HepG2 (cell line): ENCODE results near the gene C5AR2. TPM values are rescaled to one million over a fixed set of nuclear protein-coding genes. Genes with fewer than 3 reads are reported as not detected.
A peak's percentile ranks its signal among the peaks of the same experiment; 100 is the strongest.

Source experiments
- ESRRA ChIP-seq: sonication (generic); formaldehyde crosslinking; IDR thresholded peaks from 2 replicates; pipeline ENCODE4 v1.5.1; 2020; ENCODE audit warnings: mild to moderate bottlenecking, low read depth, missing genetic modification reagents
- HDAC1 ChIP-seq: sonication (generic); formaldehyde crosslinking; IDR thresholded peaks from 2 replicates; pipeline ENCODE4 v1.5.1; 2020; ENCODE audit warnings: mild to moderate bottlenecking, missing genetic modification reagents
- JUNB ChIP-seq: sonication (generic); formaldehyde crosslinking; IDR thresholded peaks from 2 replicates; pipeline ENCODE4 v1.8.0; 2022; ENCODE audit warnings: missing genetic modification reagents, mild to moderate bottlenecking, borderline replicate concordance
- PAX8 ChIP-seq: sonication (generic); formaldehyde crosslinking; IDR thresholded peaks from 2 replicates; pipeline ENCODE4 v1.8.0; 2022; ENCODE audit warnings: mild to moderate bottlenecking, missing genetic modification reagents, borderline replicate concordance
- PAXIP1 ChIP-seq: sonication (generic); formaldehyde crosslinking; conservative IDR thresholded peaks from 2 replicates; pipeline ENCODE4 v1.4.0; 2020; ENCODE audit warnings: mild to moderate bottlenecking, missing genetic modification reagents, moderate library complexity
- PHB2 ChIP-seq: fragments of 450-650 bp; IDR thresholded peaks from 2 replicates; pipeline ENCODE4 v1.6.1; 2018; ENCODE audit not compliant: partially characterized antibody
- PHF20 ChIP-seq: sonication (generic); formaldehyde crosslinking; IDR thresholded peaks from 2 replicates; pipeline ENCODE4 v1.5.0; 2020; ENCODE audit warnings: mild to moderate bottlenecking, missing genetic modification reagents
- PHF5A ChIP-seq: IDR thresholded peaks from one replicate; pipeline ENCODE4 v1.6.1; 2018; ENCODE audit warnings: low read depth, missing genetic modification reagents; ENCODE audit not compliant: unreplicated experiment
- SOX13 ChIP-seq, 3 experiments: fragments of 450-650 bp in 1 of 3; sonication (generic) in 1 of 3; formaldehyde crosslinking in 1 of 3; IDR thresholded peaks in 2 of 3; conservative IDR thresholded peaks in 1 of 3; 2 replicates each; pipeline versions ENCODE4 v1.5.0 to v1.6.1; 2016 to 2020; ENCODE audit warnings: antibody characterized with exemption in 1 of 3, mild to moderate bottlenecking in 1 of 3, missing compliant biosample characterization in 1 of 3, missing genetic modification reagents in 1 of 3, moderate library complexity in 1 of 3
- TEAD3 ChIP-seq: optimal IDR thresholded peaks from 2 replicates; pipeline ENCODE3; 2016; ENCODE audit warnings: borderline replicate concordance
- TFAP4 ChIP-seq: sonication (generic); IDR thresholded peaks from 2 replicates; pipeline ENCODE4 v1.6.1; 2016; ENCODE audit warnings: low read depth, borderline replicate concordance
- ZBTB39 ChIP-seq: sonication (generic); formaldehyde crosslinking; IDR thresholded peaks from 2 replicates; pipeline ENCODE4 v1.5.0; 2020; ENCODE audit warnings: missing genetic modification reagents
- ZFP91 ChIP-seq: sonication (generic); formaldehyde crosslinking; IDR thresholded peaks from 2 replicates; pipeline ENCODE4 v1.9.0; 2022; ENCODE audit warnings: missing genetic modification reagents, mild to moderate bottlenecking, borderline replicate concordance
- ZNF205 ChIP-seq: IDR thresholded peaks from 2 replicates; pipeline ENCODE4 v1.6.1; 2018; ENCODE audit warnings: missing biosample characterization, missing genetic modification reagents
- ZNF7 ChIP-seq: IDR thresholded peaks from 2 replicates; pipeline ENCODE4 v1.6.1; 2016; ENCODE audit warnings: missing biosample characterization, missing genetic modification reagents
- ZNF784 ChIP-seq: sonication (generic); formaldehyde crosslinking; IDR thresholded peaks from 2 replicates; pipeline ENCODE4 v1.5.1; 2020; ENCODE audit warnings: missing genetic modification reagents, mild to moderate bottlenecking, borderline replicate concordance
- ZSCAN29 ChIP-seq: sonication (generic); formaldehyde crosslinking; conservative IDR thresholded peaks from 2 replicates; pipeline ENCODE4 v1.4.0; 2020; ENCODE audit warnings: mild to moderate bottlenecking, missing genetic modification reagents
- ZSCAN30 ChIP-seq: sonication (generic); formaldehyde crosslinking; IDR thresholded peaks from 2 replicates; pipeline ENCODE4 v1.5.0; 2020; ENCODE audit warnings: mild to moderate bottlenecking, missing genetic modification reagents
- polyA plus RNA-seq, 8 experiments: library from polyadenylated mRNA; depleted of rRNA in 3 of 8; stranded (reverse) in 7 of 8; unstranded in 1 of 8; fragments of >200 nt; fragmentation: Illumina TruSeq in 4 of 8; extraction: Trizol in 4 of 8; gene quantifications; 2 replicates each; pipeline versions ENCODE4 v1.2.1 to v1.2.3, GENCODE V29; 2011 to 2016; ENCODE audit warnings: low read depth in 4 of 8, missing spikeins in 1 of 8, mixed read lengths in 1 of 8; ENCODE audit not compliant: insufficient read depth in 1 of 8
- total RNA-seq, 5 experiments: library from RNA; depleted of rRNA; stranded (reverse); fragments of >200 nt; fragmentation: Illumina TruSeq; extraction: Trizol; gene quantifications; 2 replicates each; pipeline ENCODE4 v1.2.3, GENCODE V29; 2016; ENCODE audit warnings: low read depth in 1 of 5

C5AR2 gene
- total and polyA plus RNA-seq, 2 of the 13 experiments (the other 11 are each of a cell fraction or from before 2014, with no cell fraction given), result 0.09 to 0.24 TPM

GRCh38 chr19:47315125-47315821 lies 16.7 kb upstream of the C5AR2 start (continued):
- TF ChIP-seq ZNF205 (CRISPR knock-in tag) (no peak), PHB2 (no peak), ZNF7 (CRISPR knock-in tag) (no peak), ESRRA (CRISPR knock-in tag) (peak; percentile 78), ZNF784 (no peak), ZSCAN30 (CRISPR knock-in tag) (no peak), ZFP91 (peak; percentile 54; the same call in 1 of the 2 replicates), ZSCAN29 (CRISPR knock-in tag) (no peak), TEAD3 (CRISPR knock-in tag) (peak; percentile 96), SOX13 (IDR thresholded peaks at IDR 0.05) (no peak), SOX13 (CRISPR knock-in tag; conservative IDR thresholded peaks at IDR 0.05 in 1 of 2, IDR thresholded peaks at IDR 0.05 in 1 of 2) (peak in 1 of 2 experiments; percentile 84; a peak in 2 of 4 replicates), PAXIP1 (peak; percentile 98), PAX8 (CRISPR knock-in tag) (no peak), PHF20 (CRISPR knock-in tag) (no peak; the same call in 1 of the 2 replicates), JUNB (CRISPR knock-in tag) (peak; percentile 96), TFAP4 (peak; percentile 98), HDAC1 (CRISPR knock-in tag) (peak; percentile 89), PHF5A (CRISPR knock-in tag) (no peak), ZBTB39 (CRISPR knock-in tag) (no peak)
